GM18507 (cell line): Measurements from ENCODE around the gene DSP.

Experiments
- DNase-seq: peaks from one replicate; pipeline ENCODE4 v3.0.0; 2011; ENCODE audit warnings: low read depth; ENCODE audit not compliant: insufficient read length; ENCODE audit errors: extremely low spot score
- FAIRE-seq: peaks from 2 replicates; lab custom pipeline; 2011; peaks lifted over from hg19 to GRCh38; lab: Jason Lieb, UNC

Gene DSP

GRCh38 chr6:7633361-7633760 lies 91.9 kb downstream of the DSP start:
- DNase-seq (no peak), FAIRE-seq (no peak)

- no peak for DNase-seq
- no peak for FAIRE-seq
Observed at GRCh38 chr6:7636151-7636550, 94.7 kb downstream of the DSP start.
